Stimulated activated CD8-positive, alpha-beta memory T cell treated with anti-CD3 and anti-CD28 coated beads, Interleukin-2, amount 100 ng/mL, for 48 hours (primary cell): ENCODE data around the gene SLC37A2.

ENCODE experiments used
- DNase-seq, 2 donors: peaks; one replicate each; pipeline ENCODE4 v3.0.0-alpha.2; 2020; ENCODE audit warnings: low read depth in 2 of 2

The SLC37A2 gene

GRCh38 chr11:125111001-125111342 is 47.9 kb downstream of the SLC37A2 start:
- no peak for DNase-seq

GRCh38 chr11:125111343-125112207 is 48.5 kb downstream of the SLC37A2 start, which contains the start of gene TMEM218:
Gene TMEM218, minus strand, starts transcription at chr11:125111626. Its CDS starts 9,385 bp downstream, at chr11:125102241.
- DNase-seq: peak; percentile 91 to 94

GRCh38 chr11:125112208-125112604 is 49.1 kb downstream of the SLC37A2 start:
- DNase-seq: no peak

- DNase-seq: no peak
Measured at GRCh38 chr11:125114518-125114917, 51.4 kb downstream of the SLC37A2 start.

GRCh38 chr11:125117429-125117828 is 54.3 kb downstream of the SLC37A2 start:
- DNase-seq: no peak

GRCh38 chr11:125123194-125123946 is 60.3 kb downstream of the SLC37A2 start:
- no peak for DNase-seq

- peak in 1 of 2 donors; percentile 11 for DNase-seq
Measured at GRCh38 chr11:125123947-125124617, 61.0 kb downstream of the SLC37A2 start.

- no peak for DNase-seq
Measured at GRCh38 chr11:125124618-125124992, 61.5 kb downstream of the SLC37A2 start.

- DNase-seq: no peak
Measured at GRCh38 chr11:125128450-125128849, 65.3 kb downstream of the SLC37A2 start.

GRCh38 chr11:125129316-125129993 is 66.3 kb downstream of the SLC37A2 start:
- DNase-seq: no peak

GRCh38 chr11:125132071-125132470 is 69.0 kb downstream of the SLC37A2 start:
- no peak for DNase-seq

- DNase-seq: no peak
Measured at GRCh38 chr11:125132596-125132995, 69.5 kb downstream of the SLC37A2 start.

- DNase-seq: no peak
Measured at GRCh38 chr11:125136001-125136400, 72.9 kb downstream of the SLC37A2 start.

GRCh38 chr11:125138966-125139365 is 75.9 kb downstream of the SLC37A2 start:
- no peak for DNase-seq

GRCh38 chr11:125139778-125140177 is 76.7 kb downstream of the SLC37A2 start:
- no peak for DNase-seq
